BJ (cell line): ENCODE measurements around the gene ACAP2. TPM values are rescaled to one million over a fixed set of nuclear protein-coding genes. Genes with fewer than 3 reads are reported as not detected.

Source experiments
- CTCF ChIA-PET: fragments of 350-600 bp; formaldehyde crosslinking; extraction: SDS; loops from one replicate; lab custom pipeline; 2021; ENCODE audit warnings: antibody characterized with exemption, inconsistent platforms; lab: Yijun Ruan, JAX
- POLR2A ChIA-PET: fragments of 300-600 bp; sonication (Branson Sonifier 250); formaldehyde crosslinking; extraction: SDS; loops from one replicate; lab custom pipeline; 2021; ENCODE audit warnings: antibody characterized with exemption; lab: Charles Lee
- DNase-seq: peaks from one replicate; pipeline ENCODE4 v3.0.0-alpha.2; 2011; ENCODE audit warnings: low read depth
- H3K27me3 ChIP-seq: 2 replicates; pipeline ENCODE4 v1.6.0; 2011; ENCODE audit warnings: low read length; ENCODE audit not compliant: control insufficient read depth, insufficient read depth
- H3K36me3 ChIP-seq: 2 replicates; pipeline ENCODE4 v1.5.1; 2011; ENCODE audit warnings: low read length; ENCODE audit not compliant: control insufficient read depth, insufficient read depth
- H3K4me3 ChIP-seq: 2 replicates; pipeline ENCODE4 v1.5.1; 2011; ENCODE audit warnings: low read depth, mild to moderate bottlenecking, control low read depth, low read length
- CTCF ChIP-seq: IDR thresholded peaks from 2 replicates; pipeline ENCODE4 v1.5.1; 2011; ENCODE audit warnings: low read depth, mild to moderate bottlenecking, control low read depth, inconsistent platforms, low read length, moderate library complexity; ENCODE audit not compliant: insufficient read depth
- polyA plus RNA-seq: library from polyadenylated mRNA; depleted of rRNA; stranded (reverse); fragments of >200 nt; gene quantifications from 2 replicates; pipeline ENCODE4 v1.2.3, GENCODE V29; 2011

ACAP2 gene
- polyA plus RNA-seq, 1 experiment, result 12.5 TPM

- H3K27me3 ChIP-seq, result no peaks in the 10 kb centered on the region
- no peak overlapping the region for H3K4me3 ChIP-seq
- ChIA-PET POLR2A (no interaction called here), CTCF (interaction anchor here (2.2 to 4.6 kb wide), 2 partner anchors 67 to 573 kb away, joined by 7 to 34 read pairs; no protein-coding TSS in a partner anchor)
- H3K36me3 ChIP-seq, result no peaks in the 10 kb centered on the region; the same call in 1 of the 2 replicates
- TF ChIP-seq CTCF, result no peak
- no peak for DNase-seq
These were observed 187.0 kb downstream of the ACAP2 start for GRCh38 chr3:195255571-195256501.

GRCh38 chr3:195255176-195255500 lies 187.7 kb downstream of the ACAP2 start:
- ChIA-PET CTCF (interaction anchor here (0.6 to 4.6 kb wide), 2 partner anchors 240 to 572 kb away, joined by 3 to 34 read pairs; no protein-coding TSS in a partner anchor), POLR2A (interaction anchor here (0.5 kb wide), 1 partner anchor 548 kb away, joined by 5 read pairs; no protein-coding TSS in a partner anchor)
- Histone ChIP-seq H3K27me3 (no peaks in the 10 kb centered on the region), H3K36me3 (no peaks in the 10 kb centered on the region; the same call in 1 of the 2 replicates), H3K4me3 (no peak overlapping the region)
- no peak for TF ChIP-seq CTCF
- no peak for DNase-seq

GRCh38 chr3:195254454-195255175 lies 188.2 kb downstream of the ACAP2 start:
- Histone ChIP-seq H3K4me3 (no peak overlapping the region), H3K36me3 (no peaks in the 10 kb centered on the region; the same call in 1 of the 2 replicates), H3K27me3 (no peaks in the 10 kb centered on the region)
- TF ChIP-seq CTCF, result no peak
- POLR2A ChIA-PET, result interaction anchor here (0.5 kb wide), 1 partner anchor 547 kb away, joined by 5 read pairs; no protein-coding TSS in a partner anchor
- CTCF ChIA-PET, result interaction anchor here (0.6 to 1.3 kb wide), 3 partner anchors 148 to 583 kb away, joined by 3 read pairs; partner anchors contain the start of gene LSG1
- DNase-seq, result no peak

- H3K27me3 ChIP-seq, result no peaks in the 10 kb centered on the region
- no peak overlapping the region for H3K4me3 ChIP-seq
- TF ChIP-seq CTCF, result no peak
- ChIA-PET CTCF (interaction anchor here (0.9 to 1.3 kb wide), 2 partner anchors 147 to 582 kb away, joined by 3 read pairs; partner anchors contain the start of gene LSG1), POLR2A (no interaction called here)
- no peaks in the 10 kb centered on the region; the same call in none of the 2 replicates for H3K36me3 ChIP-seq
- no peak for DNase-seq
These were observed 188.8 kb downstream of the ACAP2 start for GRCh38 chr3:195253923-195254432.
